RWPE2 (cell line): ENCODE results near the gene ZNF740.

Source experiments
- ATAC-seq: fragments of 200-7000 bp; cut with Tn5 transposase; 3 replicates; pipeline ENCODE4 v1.9.1; 2021; ENCODE audit warnings: low read depth
- DNase-seq: peaks from one replicate; pipeline ENCODE4 v3.0.0-alpha.2; 2020; ENCODE audit warnings: low spot score
- H3K27ac ChIP-seq: fragments of 450-650 bp; 2 replicates; pipeline ENCODE4 v1.5.1; 2017; ENCODE audit warnings: mild to moderate bottlenecking; ENCODE audit not compliant: poor library complexity, severe bottlenecking
- H3K27me3 ChIP-seq: fragments of 250-450 bp; sonication (Bioruptor Pico); 2 replicates; pipeline ENCODE4 v1.5.1; 2021; ENCODE audit warnings: mild to moderate bottlenecking, moderate library complexity; ENCODE audit not compliant: insufficient read depth, poor library complexity, severe bottlenecking
- H3K36me3 ChIP-seq: fragments of 250-450 bp; sonication (Bioruptor Pico); 2 replicates; pipeline ENCODE4 v1.5.1; 2020; ENCODE audit warnings: low read depth, mild to moderate bottlenecking, moderate library complexity
- H3K4me1 ChIP-seq: fragments of 250-450 bp; sonication (Bioruptor Pico); 2 replicates; pipeline ENCODE4 v1.5.1; 2021; ENCODE audit warnings: mild to moderate bottlenecking, moderate library complexity; ENCODE audit not compliant: insufficient read depth, poor library complexity, severe bottlenecking
- H3K4me3 ChIP-seq: fragments of 250-450 bp; sonication (Bioruptor Pico); 2 replicates; pipeline ENCODE4 v1.5.1; 2021; ENCODE audit warnings: mild to moderate bottlenecking, moderate library complexity; ENCODE audit not compliant: severe bottlenecking
- H3K9me3 ChIP-seq: fragments of 250-450 bp; sonication (Bioruptor Pico); 2 replicates; pipeline ENCODE4 v1.5.1; 2021; ENCODE audit warnings: mild to moderate bottlenecking, moderate library complexity; ENCODE audit not compliant: severe bottlenecking
- TF ChIP-seq, protein P1 (sequence below): fragments of 450-650 bp; IDR thresholded peaks from one replicate; pipeline ENCODE4 v1.5.1; 2017; ENCODE audit warnings: mild to moderate bottlenecking, moderate library complexity; ENCODE audit not compliant: poor library complexity, severe bottlenecking

ZNF740 gene

DNA sequence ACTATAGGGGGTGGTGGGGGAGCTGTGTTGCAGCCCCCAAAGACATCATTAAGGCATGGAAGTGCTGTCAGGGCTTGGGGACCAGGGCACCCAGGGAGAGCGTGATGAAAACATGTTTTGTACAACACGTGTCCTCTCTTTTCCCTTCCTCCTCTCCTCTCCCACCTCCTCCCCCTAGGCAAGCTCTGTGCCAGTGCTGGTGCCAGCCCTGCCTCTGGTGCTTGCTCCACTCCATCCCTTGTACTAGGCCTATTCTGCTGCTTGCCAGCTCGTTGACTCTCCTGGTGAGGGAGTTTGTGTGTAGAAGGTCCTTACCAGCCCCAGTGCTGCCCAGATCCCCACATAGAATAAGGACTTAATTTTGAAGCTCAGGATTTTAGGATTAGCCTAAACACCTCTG is 54.6 kb downstream of the ZNF740 start:
- no peak for DNase-seq
- H3K4me1 ChIP-seq = peaks cover 18% of the 10 kb centered on the region
- no peaks in the 10 kb centered on the region for H3K9me3 ChIP-seq
- H3K27me3 ChIP-seq = no peaks in the 10 kb centered on the region
- H3K27ac ChIP-seq = no peak overlapping the region
- no peak for ATAC-seq
- H3K4me3 ChIP-seq = no peak overlapping the region
- no peaks in the 10 kb centered on the region for H3K36me3 ChIP-seq
- TF ChIP-seq, protein P1, sequence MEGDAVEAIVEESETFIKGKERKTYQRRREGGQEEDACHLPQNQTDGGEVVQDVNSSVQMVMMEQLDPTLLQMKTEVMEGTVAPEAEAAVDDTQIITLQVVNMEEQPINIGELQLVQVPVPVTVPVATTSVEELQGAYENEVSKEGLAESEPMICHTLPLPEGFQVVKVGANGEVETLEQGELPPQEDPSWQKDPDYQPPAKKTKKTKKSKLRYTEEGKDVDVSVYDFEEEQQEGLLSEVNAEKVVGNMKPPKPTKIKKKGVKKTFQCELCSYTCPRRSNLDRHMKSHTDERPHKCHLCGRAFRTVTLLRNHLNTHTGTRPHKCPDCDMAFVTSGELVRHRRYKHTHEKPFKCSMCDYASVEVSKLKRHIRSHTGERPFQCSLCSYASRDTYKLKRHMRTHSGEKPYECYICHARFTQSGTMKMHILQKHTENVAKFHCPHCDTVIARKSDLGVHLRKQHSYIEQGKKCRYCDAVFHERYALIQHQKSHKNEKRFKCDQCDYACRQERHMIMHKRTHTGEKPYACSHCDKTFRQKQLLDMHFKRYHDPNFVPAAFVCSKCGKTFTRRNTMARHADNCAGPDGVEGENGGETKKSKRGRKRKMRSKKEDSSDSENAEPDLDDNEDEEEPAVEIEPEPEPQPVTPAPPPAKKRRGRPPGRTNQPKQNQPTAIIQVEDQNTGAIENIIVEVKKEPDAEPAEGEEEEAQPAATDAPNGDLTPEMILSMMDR = no peak

DNA sequence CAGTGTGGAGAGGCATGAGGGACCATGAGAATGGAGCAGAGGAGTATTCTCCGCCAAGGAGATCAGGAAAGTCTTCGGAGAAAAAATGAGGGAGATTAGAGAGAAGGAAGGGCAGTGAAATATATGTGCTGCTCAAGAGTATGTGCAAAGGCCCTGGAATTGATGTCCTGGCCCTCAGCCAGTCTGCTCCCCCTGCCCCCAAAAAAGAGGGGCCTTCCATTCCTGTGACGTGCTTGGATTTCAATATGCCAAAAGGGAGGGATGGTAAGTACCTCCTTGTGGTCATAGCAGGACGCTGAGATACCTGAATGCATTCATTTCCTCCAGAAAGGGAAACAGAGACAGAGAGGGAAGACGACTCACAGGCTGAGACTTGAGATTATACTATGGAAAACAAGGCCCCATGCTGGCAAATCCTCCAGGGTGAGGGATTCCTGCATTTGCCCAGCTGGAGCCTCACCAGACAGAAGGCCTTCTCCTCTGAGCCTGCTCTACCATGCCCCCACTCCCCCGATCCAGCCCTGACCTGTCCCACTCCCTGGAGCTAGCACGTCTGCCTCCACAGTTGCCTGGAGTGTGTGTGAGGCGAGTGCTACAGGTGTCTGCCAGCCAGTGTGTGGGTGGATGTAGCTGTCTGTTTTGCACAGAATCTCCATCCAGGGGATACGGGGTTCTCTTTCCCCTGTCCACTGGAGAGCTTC is 55.4 kb downstream of the ZNF740 start:
- TF ChIP-seq, protein P1 = no peak
- Histone ChIP-seq H3K27ac (no peak overlapping the region), H3K36me3 (no peaks in the 10 kb centered on the region), H3K27me3 (no peaks in the 10 kb centered on the region), H3K4me1 (peaks cover 14% of the 10 kb centered on the region), H3K4me3 (no peak overlapping the region), H3K9me3 (no peaks in the 10 kb centered on the region)
- no peak for DNase-seq
- ATAC-seq = no peak

DNA sequence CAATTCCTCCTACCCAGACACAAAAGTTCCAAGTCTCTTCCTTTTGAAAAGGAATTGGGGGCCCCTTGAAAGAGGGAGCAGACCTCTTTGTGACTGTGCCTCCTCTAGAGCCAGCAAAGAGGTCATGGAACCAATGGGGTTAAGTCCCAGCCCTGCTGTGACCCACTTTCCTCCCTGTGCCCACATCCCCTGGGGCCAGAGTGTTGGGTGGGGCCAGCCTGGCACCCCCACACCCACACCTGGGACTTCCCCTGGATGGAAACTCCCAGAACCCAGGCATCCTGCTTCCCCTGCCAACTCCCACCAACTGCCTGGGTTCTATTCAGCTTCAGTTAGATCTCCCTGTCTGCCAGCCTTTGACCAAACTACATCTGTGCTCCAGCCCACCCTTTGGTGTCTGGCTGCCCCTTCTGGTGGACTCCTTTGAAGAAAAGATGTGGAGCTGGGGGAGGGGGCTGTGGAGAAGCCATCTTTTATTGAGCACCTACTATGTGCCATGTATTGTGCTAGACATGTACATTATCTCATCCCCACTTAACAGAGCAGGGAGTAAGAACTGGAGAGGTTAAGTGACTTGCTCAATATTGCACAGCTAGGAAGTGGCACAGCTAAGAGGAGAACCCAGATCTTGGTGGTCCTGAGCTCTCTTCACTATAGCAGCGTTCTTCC is 56.1 kb downstream of the ZNF740 start:
- Histone ChIP-seq H3K36me3 (no peaks in the 10 kb centered on the region), H3K4me1 (peaks cover 10% of the 10 kb centered on the region), H3K9me3 (no peaks in the 10 kb centered on the region), H3K27me3 (no peaks in the 10 kb centered on the region), H3K27ac (no peak overlapping the region), H3K4me3 (no peak overlapping the region)
- DNase-seq (no peak), ATAC-seq (no peak)
- TF ChIP-seq, protein P1 = no peak

DNA sequence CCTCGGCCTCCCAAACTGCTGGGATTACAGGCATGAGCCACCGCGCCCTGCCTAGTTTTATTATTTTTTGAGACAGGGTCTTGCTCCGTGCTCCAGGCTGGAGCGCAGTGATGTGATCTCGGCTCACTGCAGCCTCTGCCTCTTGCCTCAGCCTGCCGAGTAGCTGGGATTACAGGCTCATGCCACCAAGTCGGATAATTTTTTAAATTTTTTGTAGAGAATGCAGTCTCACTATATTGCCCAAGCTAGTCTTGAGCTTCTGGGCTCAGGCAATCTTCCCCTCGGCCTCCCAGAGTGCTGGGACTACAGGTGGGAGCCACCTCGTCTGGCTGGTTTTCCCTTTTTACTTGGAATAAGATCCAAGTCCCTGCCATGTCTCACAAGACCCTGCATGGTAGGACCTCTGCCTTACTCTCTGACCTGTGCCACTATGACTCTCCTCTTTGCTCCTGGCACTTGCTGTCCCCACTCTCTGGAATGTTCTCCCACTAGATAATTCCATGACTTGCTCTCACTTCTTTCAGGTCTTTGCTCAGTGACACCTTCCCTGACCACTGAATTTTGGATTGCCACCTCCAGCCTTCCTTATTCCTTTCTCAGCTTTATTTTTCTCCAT is 59.2 kb downstream of the ZNF740 start:
- ATAC-seq = no peak
- Histone ChIP-seq H3K4me3 (no peak overlapping the region), H3K36me3 (no peaks in the 10 kb centered on the region), H3K27ac (no peak overlapping the region), H3K27me3 (no peaks in the 10 kb centered on the region), H3K4me1 (no peaks in the 10 kb centered on the region), H3K9me3 (no peaks in the 10 kb centered on the region)
- TF ChIP-seq, protein P1 = no peak
- no peak for DNase-seq
